NCI-H2196 treated with DMSO at 0.1 percent for 48 hours (cell line): Measurements from ENCODE around the gene PLEKHF1.
"Not testable (repeated sequence)": the region's sequence is repeated elsewhere in the genome, so short reads cannot be mapped to it uniquely, and the experiment has no call there.

Source experiments
- DNase-seq: peaks from one replicate; lab custom pipeline; 2025; ENCODE audit not compliant: unreplicated experiment; lab: John Stamatoyannopoulos, UW

Gene PLEKHF1

GRCh38 chr19:29663861-29664752, 1.2 kb upstream of the PLEKHF1 start:
- DNase-seq: no peak

- DNase-seq: no peak
Measured at GRCh38 chr19:29664753-29665214, 477 bp upstream of the PLEKHF1 start.

GRCh38 chr19:29665826-29666577, 741 bp downstream of the PLEKHF1 start:
- no peak for DNase-seq

GRCh38 chr19:29666578-29667386, 1.5 kb downstream of the PLEKHF1 start:
- no peak for DNase-seq

- no peak for DNase-seq
Measured at GRCh38 chr19:29667387-29667783, 2.1 kb downstream of the PLEKHF1 start.

- no peak for DNase-seq
Measured at GRCh38 chr19:29667901-29668341, 2.7 kb downstream of the PLEKHF1 start.

- DNase-seq: no peak
Measured at GRCh38 chr19:29668746-29669609, 3.7 kb downstream of the PLEKHF1 start.

GRCh38 chr19:29670255-29670654, 5.0 kb downstream of the PLEKHF1 start:
- DNase-seq: no peak

- not testable (repeated sequence) for DNase-seq
Measured at GRCh38 chr19:29671026-29671392, 5.7 kb downstream of the PLEKHF1 start.

GRCh38 chr19:29671393-29672160, 6.3 kb downstream of the PLEKHF1 start:
- no peak for DNase-seq

GRCh38 chr19:29672319-29672932, 7.2 kb downstream of the PLEKHF1 start:
- DNase-seq: no peak

- no peak for DNase-seq
Measured at GRCh38 chr19:29672933-29673336, 7.7 kb downstream of the PLEKHF1 start.

- no peak for DNase-seq
Measured at GRCh38 chr19:29673451-29674371, 8.4 kb downstream of the PLEKHF1 start.

- DNase-seq: no peak
Measured at GRCh38 chr19:29674374-29675119, 9.3 kb downstream of the PLEKHF1 start.

- DNase-seq: no peak
Measured at GRCh38 chr19:29675120-29675649, 9.9 kb downstream of the PLEKHF1 start.

- DNase-seq: no peak
Measured at GRCh38 chr19:29675650-29676186, 10.5 kb downstream of the PLEKHF1 start.

- DNase-seq: no peak
Measured at GRCh38 chr19:29676586-29676985, 11.3 kb downstream of the PLEKHF1 start.
